ENCODE measurements around the gene KRTAP11-1. TPM values are rescaled to one million over a fixed set of nuclear protein-coding genes. Genes with fewer than 3 reads are reported as not detected.

KRTAP11-1 gene, protein sequence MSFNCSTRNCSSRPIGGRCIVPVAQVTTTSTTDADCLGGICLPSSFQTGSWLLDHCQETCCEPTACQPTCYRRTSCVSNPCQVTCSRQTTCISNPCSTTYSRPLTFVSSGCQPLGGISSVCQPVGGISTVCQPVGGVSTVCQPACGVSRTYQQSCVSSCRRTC
- not detected for total RNA-seq

DNA sequence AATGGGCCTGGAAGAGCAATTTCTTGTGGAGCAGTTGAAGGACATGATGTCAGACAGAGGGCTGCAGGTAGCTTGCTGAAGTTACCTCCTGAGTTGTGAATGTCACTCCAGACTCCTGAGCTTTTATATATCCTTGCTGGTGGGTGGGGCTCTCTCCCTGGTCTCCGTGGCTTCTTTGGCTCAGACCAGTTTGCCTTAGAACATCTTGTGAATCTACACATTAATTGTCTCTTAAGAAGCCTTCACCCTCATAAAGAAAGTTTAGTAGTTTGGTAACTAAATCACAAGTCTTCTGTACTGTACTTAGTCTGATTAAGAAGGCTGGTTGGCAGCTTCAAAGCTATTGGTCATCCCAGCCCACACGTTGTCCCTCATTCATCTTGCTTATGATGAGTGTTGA, at the start of gene KRTAP11-1:
TSS of gene KRTAP11-1 (minus strand) at position 101 of the 400 bp plus-strand sequence. CDS start at position 45, 56 bp downstream.
- CTCF ChIA-PET, result no interaction called here
- H3K9me3 Mint-ChIP-seq, result peaks cover 1% of the 10 kb centered on the region
- no peak for DNase-seq
- peaks cover 2% of the 10 kb centered on the region for H3K27me3 Mint-ChIP-seq (ENCODE audit: low read depth)
- H3K36me3 Mint-ChIP-seq (ENCODE audit: low read depth), result no peaks in the 10 kb centered on the region
- no peaks in the 10 kb centered on the region for H3K4me1 Mint-ChIP-seq (ENCODE audit: low read depth)
- intact Hi-C loops (cut with micrococcal nuclease), result no loop called here
- no peak within 1 kb of the TSS for H3K4me3 Mint-ChIP-seq
- no peak within 1 kb of the TSS for H3K27ac Mint-ChIP-seq

DNA sequence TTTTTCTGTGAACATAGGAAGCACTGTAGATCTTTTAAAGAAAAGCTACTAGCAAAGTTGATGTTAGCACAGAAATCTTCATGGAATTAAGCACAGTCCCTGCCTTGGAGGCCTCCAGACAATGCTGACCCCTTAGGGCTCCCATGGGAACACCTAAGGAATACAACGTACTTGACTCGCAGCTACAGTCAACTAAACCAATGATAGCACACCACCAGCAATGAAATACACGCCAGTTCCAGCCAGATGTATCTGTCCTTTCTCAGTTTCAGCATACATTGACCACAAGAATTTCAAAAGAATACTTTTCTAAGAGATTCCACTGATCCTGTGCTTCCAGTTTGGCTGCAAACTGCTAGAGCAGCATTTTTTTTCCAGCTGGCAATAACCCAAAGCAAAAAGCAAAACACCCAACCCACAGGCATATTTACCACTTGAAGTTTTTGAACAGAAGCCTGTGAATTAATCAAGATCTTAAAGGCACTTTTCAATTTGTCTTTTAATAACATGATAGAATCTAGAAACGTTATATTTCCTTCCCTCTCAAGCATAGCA, 42.8 kb upstream of the KRTAP11-1 start:
- Mint-ChIP-seq H3K9me3 (peaks cover 12% of the 10 kb centered on the region), H3K4me1 (ENCODE audit: low read depth) (no peaks in the 10 kb centered on the region), H3K36me3 (ENCODE audit: low read depth) (no peaks in the 10 kb centered on the region), H3K27ac (no peak overlapping the region), H3K27me3 (ENCODE audit: low read depth) (peaks cover 13% of the 10 kb centered on the region), H3K4me3 (no peak overlapping the region)
- CTCF ChIA-PET, result no interaction called here
- DNase-seq, result no peak
- intact Hi-C loops (cut with micrococcal nuclease), result no loop called here

DNA sequence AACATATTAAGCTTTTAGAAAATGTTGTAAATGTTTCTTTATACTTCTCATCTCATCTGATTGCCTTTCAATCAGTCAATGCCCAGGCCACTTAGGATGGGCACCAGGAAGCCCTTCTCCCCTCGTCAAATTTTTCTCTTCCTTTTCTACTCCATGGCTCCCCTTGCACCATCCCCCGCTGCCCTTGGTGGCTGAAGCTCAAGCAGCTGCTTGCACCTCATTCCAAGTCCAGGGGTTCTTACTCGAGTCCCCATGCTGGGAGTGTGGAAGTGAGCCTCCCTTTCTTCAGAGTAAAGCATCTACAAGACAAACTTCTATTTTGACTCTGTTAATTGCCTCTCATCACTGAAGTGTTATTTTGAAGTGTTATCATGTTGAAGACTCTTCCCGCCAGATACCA, 39.7 kb upstream of the KRTAP11-1 start:
- DNase-seq, result no peak
- Mint-ChIP-seq H3K9me3 (peaks cover under 1% of the 10 kb centered on the region), H3K4me1 (ENCODE audit: low read depth) (no peaks in the 10 kb centered on the region), H3K36me3 (ENCODE audit: low read depth) (no peaks in the 10 kb centered on the region), H3K27me3 (ENCODE audit: low read depth) (peaks cover 5% of the 10 kb centered on the region), H3K27ac (no peak overlapping the region), H3K4me3 (no peak overlapping the region)
- CTCF ChIA-PET, result no interaction called here
- intact Hi-C loops (cut with micrococcal nuclease), result no loop called here

DNA sequence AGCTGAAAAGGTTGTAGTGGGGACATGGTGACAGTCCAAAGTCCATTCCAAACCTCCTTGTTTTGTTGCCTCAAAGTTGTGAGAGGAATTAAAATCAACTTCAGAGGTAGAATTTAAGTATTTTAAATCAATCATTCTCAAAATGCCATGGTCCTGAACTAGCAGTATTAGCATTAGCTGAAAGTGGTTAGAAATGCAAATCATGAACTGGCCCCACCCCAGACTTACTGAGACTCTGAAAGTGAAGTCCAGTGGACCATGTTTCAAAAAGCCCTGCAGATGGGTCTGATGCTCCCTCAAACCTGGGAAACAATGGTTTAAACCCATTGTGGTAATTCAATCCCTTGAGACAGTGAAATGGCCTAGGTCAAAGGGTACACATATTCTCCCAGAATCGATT, 36.2 kb upstream of the KRTAP11-1 start:
- CTCF ChIA-PET, result no interaction called here
- Mint-ChIP-seq H3K27me3 (ENCODE audit: low read depth) (peaks cover 11% of the 10 kb centered on the region), H3K36me3 (ENCODE audit: low read depth) (no peaks in the 10 kb centered on the region), H3K27ac (no peak overlapping the region), H3K9me3 (no peaks in the 10 kb centered on the region), H3K4me1 (ENCODE audit: low read depth) (no peaks in the 10 kb centered on the region), H3K4me3 (no peak overlapping the region)
- intact Hi-C loops (cut with micrococcal nuclease), result no loop called here
- DNase-seq, result no peak

DNA sequence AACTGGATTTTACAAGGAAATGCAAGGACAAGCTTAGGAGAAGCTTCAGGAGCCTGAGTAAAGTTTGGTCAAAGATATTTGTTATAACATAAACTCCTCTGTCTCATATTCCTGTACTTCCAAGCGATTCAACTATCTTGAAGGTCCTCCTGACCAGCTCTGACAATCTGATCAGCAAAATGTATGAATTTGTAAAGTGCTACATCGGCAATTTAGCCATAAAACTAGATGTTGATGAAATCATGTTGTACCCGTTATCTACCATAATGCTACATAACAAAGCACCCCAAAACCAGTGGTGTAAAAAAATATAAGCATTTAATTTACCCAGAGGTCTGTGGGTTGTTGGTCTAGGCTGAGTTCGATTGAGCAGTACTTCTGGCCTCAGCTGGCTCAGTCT, 19.5 kb upstream of the KRTAP11-1 start:
- Mint-ChIP-seq H3K4me3 (no peak overlapping the region), H3K27me3 (ENCODE audit: low read depth) (peaks cover 20% of the 10 kb centered on the region), H3K4me1 (ENCODE audit: low read depth) (no peaks in the 10 kb centered on the region), H3K27ac (no peak overlapping the region), H3K9me3 (no peaks in the 10 kb centered on the region), H3K36me3 (ENCODE audit: low read depth) (no peaks in the 10 kb centered on the region)
- DNase-seq, result no peak
- intact Hi-C loops (cut with micrococcal nuclease), result no loop called here
- CTCF ChIA-PET, result interaction anchor here (0.5 kb wide), 1 partner anchor 597 kb away, joined by 3 read pairs; no protein-coding TSS in a partner anchor

DNA sequence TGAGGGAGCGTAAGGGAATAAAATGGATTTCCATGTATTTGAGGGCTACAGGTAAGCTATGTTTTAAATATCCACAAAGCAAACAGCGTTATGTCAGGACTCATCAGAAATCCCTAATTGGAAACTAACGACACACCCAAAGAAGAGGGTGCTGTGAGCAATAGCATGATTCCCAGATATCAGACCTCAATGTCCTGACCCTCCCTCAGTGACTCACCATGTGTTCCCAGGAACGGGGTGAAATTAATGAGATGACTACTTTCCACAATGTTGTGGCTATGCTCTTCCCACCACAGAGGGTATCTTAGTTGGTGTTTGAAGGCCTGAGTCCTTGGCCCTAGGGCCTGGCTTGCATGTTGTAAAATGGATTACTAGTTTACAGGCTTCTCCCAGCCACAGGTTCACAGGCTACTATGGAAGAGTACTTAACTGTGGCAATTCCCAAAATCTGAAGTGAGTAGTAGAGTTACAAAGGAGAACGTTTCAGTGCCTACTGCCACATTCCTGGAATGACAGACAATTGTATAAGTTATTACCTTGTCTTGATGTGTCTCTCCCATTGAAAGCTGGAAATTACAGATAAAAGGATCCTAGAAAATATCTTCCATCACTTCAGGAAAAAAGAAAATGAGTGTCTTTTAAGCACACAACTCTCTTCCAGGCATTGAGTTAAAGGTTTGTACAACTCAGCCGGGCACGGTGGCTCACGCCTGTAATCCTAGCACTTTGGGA, 1.7 kb upstream of the KRTAP11-1 start:
- CTCF ChIA-PET, result no interaction called here
- Mint-ChIP-seq H3K27me3 (ENCODE audit: low read depth) (no peaks in the 10 kb centered on the region), H3K4me1 (ENCODE audit: low read depth) (no peaks in the 10 kb centered on the region), H3K27ac (no peak overlapping the region), H3K4me3 (no peak overlapping the region), H3K36me3 (ENCODE audit: low read depth) (no peaks in the 10 kb centered on the region), H3K9me3 (peaks cover 1% of the 10 kb centered on the region)
- no peak for DNase-seq
- intact Hi-C loops (cut with micrococcal nuclease), result no loop called here

DNA sequence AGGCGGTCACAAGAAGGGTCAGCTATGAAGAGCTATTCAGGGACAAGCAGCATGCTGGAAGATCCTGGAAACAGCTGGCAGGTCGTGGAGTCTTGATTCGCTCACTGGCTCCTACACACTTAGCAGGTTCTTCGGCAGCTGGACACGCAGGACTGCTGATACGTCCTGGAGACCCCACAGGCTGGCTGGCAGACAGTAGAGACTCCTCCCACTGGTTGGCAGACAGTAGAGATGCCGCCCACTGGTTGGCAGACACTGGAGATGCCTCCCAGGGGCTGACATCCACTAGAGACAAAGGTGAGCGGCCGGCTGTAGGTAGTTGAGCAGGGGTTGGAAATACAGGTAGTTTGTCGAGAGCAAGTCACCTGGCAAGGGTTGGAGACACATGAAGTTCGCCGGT, 466 bp downstream of the KRTAP11-1 start:
- Mint-ChIP-seq H3K27me3 (ENCODE audit: low read depth) (peaks cover 2% of the 10 kb centered on the region), H3K4me3 (no peak overlapping the region), H3K4me1 (ENCODE audit: low read depth) (no peaks in the 10 kb centered on the region), H3K9me3 (peaks cover 1% of the 10 kb centered on the region), H3K36me3 (ENCODE audit: low read depth) (no peaks in the 10 kb centered on the region), H3K27ac (no peak overlapping the region)
- CTCF ChIA-PET, result no interaction called here
- intact Hi-C loops (cut with micrococcal nuclease), result no loop called here
- DNase-seq, result no peak

DNA sequence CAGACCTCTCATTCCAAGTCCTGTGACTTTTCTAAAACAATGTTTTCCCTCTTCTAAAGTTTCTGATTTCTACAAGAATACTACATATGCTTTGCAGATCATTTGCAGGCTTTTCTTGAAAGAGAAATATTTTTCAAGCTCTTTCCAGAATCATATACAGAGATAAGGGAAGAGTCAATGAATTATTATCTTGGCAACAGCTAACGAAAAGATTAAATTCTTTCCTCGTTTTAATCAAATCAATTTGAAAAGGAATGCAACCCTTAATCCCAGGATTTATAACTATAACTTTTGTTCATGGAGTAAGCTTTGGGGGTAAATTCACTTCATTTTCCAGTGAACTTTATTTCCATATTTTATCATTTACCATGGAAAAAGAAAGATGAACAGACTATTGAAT, 6.9 kb downstream of the KRTAP11-1 start:
- intact Hi-C loops (cut with micrococcal nuclease), result no loop called here
- CTCF ChIA-PET, result interaction anchor here (0.9 kb wide), 1 partner anchor 10 kb away, joined by 3 read pairs; no protein-coding TSS in a partner anchor
- no peaks in the 10 kb centered on the region for H3K36me3 Mint-ChIP-seq (ENCODE audit: low read depth)
- H3K27me3 Mint-ChIP-seq (ENCODE audit: low read depth), result peaks cover 6% of the 10 kb centered on the region
- H3K9me3 Mint-ChIP-seq, result peaks cover 3% of the 10 kb centered on the region
- H3K27ac Mint-ChIP-seq, result no peak overlapping the region
- no peaks in the 10 kb centered on the region for H3K4me1 Mint-ChIP-seq (ENCODE audit: low read depth)
- DNase-seq, result no peak
- no peak overlapping the region for H3K4me3 Mint-ChIP-seq

DNA sequence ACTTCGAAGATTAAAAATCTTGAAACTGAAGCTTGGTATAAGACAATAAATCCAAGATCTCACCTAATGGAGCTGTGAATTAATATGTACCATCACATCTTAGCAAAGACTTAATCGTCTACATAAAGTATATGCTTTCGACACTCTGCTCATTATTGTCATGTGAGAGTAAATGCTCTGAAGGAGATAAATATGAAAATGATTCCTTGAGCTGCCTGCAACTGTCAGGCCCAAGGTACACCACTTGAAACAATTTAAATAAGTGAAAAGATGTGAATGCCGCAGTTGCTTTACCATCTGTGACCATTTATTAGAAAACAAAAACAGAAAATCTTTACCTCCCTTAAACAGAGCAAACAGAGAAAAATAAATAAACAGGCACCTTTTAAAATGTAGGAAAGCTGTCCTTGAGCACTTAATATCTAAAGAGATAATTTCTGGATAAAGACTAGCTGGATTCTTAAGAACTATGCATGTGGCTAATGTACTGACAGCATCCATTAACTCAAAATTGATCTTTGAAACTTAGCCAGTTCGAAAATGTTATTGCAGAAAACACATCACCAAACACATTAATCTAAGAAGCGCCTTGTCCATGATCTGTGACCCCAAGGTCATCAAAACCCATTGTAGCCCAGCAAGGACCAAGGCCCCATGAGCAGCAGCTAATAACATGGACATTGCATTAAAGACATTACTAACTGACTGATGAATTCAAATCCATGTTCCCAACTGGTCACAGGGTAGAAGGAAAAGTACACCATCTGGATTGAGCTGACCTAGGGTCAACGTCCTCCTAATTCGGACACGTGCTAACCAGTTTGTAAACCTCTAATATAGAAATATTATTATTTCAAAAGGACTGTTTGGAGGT, 33.5 kb downstream of the KRTAP11-1 start:
- H3K4me3 Mint-ChIP-seq, result no peak overlapping the region
- intact Hi-C loops (cut with micrococcal nuclease), result no loop called here
- no peaks in the 10 kb centered on the region for H3K4me1 Mint-ChIP-seq (ENCODE audit: low read depth)
- DNase-seq, result no peak
- peaks cover 10% of the 10 kb centered on the region for H3K27me3 Mint-ChIP-seq (ENCODE audit: low read depth)
- CTCF ChIA-PET, result interaction anchor here (0.7 to 1.3 kb wide), 3 partner anchors 13 to 206 kb away, joined by 3 to 4 read pairs (median 3); no protein-coding TSS in a partner anchor
- H3K27ac Mint-ChIP-seq, result no peak overlapping the region
- H3K36me3 Mint-ChIP-seq (ENCODE audit: low read depth), result no peaks in the 10 kb centered on the region
- H3K9me3 Mint-ChIP-seq, result peaks cover 1% of the 10 kb centered on the region

DNA sequence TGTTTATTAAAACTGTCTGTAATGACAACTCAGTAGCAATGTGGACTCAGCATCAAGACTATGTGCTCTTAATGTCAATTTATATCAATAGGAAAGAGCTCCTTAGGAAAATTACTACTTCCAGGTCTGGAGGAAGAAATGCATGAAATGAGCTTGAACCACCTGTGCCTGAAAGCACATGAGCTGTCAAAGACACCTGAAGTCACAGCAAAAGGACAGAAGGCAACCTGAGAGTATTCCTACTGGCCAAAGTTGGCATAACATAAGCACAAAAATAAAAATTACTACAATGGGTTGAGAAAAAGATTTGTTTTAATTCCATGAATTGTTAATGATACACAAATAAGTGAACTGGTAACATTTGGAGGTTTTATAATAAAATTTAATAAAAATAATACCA, 38.4 kb downstream of the KRTAP11-1 start:
- CTCF ChIA-PET, result interaction anchor here (1.0 to 1.5 kb wide), 2 partner anchors 12 to 24 kb away, joined by 3 to 5 read pairs; no protein-coding TSS in a partner anchor
- no peaks in the 10 kb centered on the region for H3K36me3 Mint-ChIP-seq (ENCODE audit: low read depth)

DNA sequence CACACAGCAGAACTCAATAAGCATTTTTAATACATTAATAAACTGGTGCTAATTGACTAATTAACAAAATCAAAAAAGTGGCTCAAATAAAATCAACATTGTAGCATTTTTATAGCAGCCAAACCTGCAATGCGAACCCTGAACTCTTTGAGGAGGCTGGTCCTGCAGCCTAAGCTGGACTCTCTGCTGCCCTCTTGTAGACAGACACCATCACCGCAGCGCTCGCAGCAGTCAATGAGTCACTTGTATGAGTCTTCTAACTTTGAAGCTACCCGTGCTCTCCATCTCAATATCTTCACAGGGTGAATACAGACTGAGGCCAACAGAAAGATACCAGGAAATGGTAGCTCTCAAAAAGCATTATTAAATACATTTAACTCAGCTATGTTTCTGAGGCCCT, 42.1 kb downstream of the KRTAP11-1 start:
- Mint-ChIP-seq H3K27me3 (ENCODE audit: low read depth) (peaks cover 17% of the 10 kb centered on the region), H3K27ac (no peak overlapping the region), H3K4me3 (no peak overlapping the region), H3K9me3 (no peaks in the 10 kb centered on the region), H3K36me3 (ENCODE audit: low read depth) (no peaks in the 10 kb centered on the region), H3K4me1 (ENCODE audit: low read depth) (no peaks in the 10 kb centered on the region)
- peak; percentile 58 for DNase-seq
- intact Hi-C loops (cut with micrococcal nuclease), result loop anchor here (2.0 to 10.0 kb wide), 2 partner anchors 335 to 765 kb away; no protein-coding TSS in a partner anchor
- CTCF ChIA-PET, result interaction anchor here (0.8 to 1.0 kb wide), 2 partner anchors 10 to 248 kb away, joined by 5 read pairs; no protein-coding TSS in a partner anchor

More for the DNA sequence above, 38.4 kb downstream of the KRTAP11-1 start:
- Mint-ChIP-seq H3K4me1 (ENCODE audit: low read depth) (no peaks in the 10 kb centered on the region), H3K27me3 (ENCODE audit: low read depth) (peaks cover 18% of the 10 kb centered on the region), H3K9me3 (no peaks in the 10 kb centered on the region), H3K27ac (no peak overlapping the region), H3K4me3 (no peak overlapping the region)
- no peak for DNase-seq
- intact Hi-C loops (cut with micrococcal nuclease), result no loop called here

DNA sequence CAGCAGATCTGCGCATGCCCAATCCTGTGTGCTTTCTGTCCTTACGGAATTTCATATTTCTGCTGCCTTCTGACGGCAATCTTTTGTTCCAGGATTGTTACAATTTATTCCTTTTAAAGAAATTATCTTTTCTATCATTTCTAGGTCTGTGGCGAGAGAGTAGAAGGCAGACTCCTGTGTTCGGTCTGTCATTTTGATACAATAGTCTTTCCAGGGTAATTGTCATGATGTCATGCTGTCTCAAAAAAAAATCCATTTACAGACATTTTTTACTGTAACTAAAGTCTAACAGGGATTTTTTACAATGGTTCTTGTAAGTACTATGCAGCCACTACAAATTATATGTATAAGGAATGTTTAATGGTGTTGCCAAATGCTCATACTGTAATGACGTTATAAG, 42.8 kb downstream of the KRTAP11-1 start:
- intact Hi-C loops (cut with micrococcal nuclease), result loop anchor here (2.0 to 10.0 kb wide), 2 partner anchors 334 to 766 kb away; no protein-coding TSS in a partner anchor
- no peak overlapping the region for H3K4me3 Mint-ChIP-seq
- no peak overlapping the region for H3K27ac Mint-ChIP-seq
- no peaks in the 10 kb centered on the region for H3K36me3 Mint-ChIP-seq (ENCODE audit: low read depth)
- CTCF ChIA-PET, result no interaction called here
- DNase-seq, result no peak
- H3K4me1 Mint-ChIP-seq (ENCODE audit: low read depth), result no peaks in the 10 kb centered on the region
- H3K27me3 Mint-ChIP-seq (ENCODE audit: low read depth), result peaks cover 17% of the 10 kb centered on the region
- H3K9me3 Mint-ChIP-seq, result no peaks in the 10 kb centered on the region
